Sciatic nerve (tissue), 2 donors: ENCODE results near the gene CD6. TPM values are rescaled to one million over a fixed set of nuclear protein-coding genes. Genes with fewer than 3 reads are reported as not detected.

Source experiments
- ATAC-seq: fragments of 200-7000 bp; cut with Tn5 transposase; one replicate; pipeline ENCODE4 v1.9.1; 2020; ENCODE audit warnings: mild to moderate bottlenecking, moderate library complexity
- DNase-seq: peaks from one replicate; pipeline ENCODE4 v3.0.0-alpha.2; 2020; ENCODE audit warnings: low spot score
- intact Hi-C: fragments of 100-400 bp; cut with DNase I; formaldehyde crosslinking; loops from one replicate; pipeline ENCODE4 v1.14.2; 2022
- total RNA-seq: library from RNA; stranded (reverse); fragmentation: NEBNext Ultra II Directional; extraction: Animal tissue kit (Norgen Biotek cat#: 25700); gene quantifications from one replicate; pipeline ENCODE4 v1.2.1, GENCODE V29; 2021
- donor health status: DM: no; HTN: no; CAD: no.
- donor health status: DM: no; HTN: no; CAD: no.

Gene CD6
- total RNA-seq, 1 donor from 2014 or later: 2.5 TPM

GRCh38 chr11:61021661-61022212 is 50.3 kb downstream of the CD6 start:
- DNase-seq (no peak), ATAC-seq (no peak)
- intact Hi-C loops: no loop called here

DNA sequence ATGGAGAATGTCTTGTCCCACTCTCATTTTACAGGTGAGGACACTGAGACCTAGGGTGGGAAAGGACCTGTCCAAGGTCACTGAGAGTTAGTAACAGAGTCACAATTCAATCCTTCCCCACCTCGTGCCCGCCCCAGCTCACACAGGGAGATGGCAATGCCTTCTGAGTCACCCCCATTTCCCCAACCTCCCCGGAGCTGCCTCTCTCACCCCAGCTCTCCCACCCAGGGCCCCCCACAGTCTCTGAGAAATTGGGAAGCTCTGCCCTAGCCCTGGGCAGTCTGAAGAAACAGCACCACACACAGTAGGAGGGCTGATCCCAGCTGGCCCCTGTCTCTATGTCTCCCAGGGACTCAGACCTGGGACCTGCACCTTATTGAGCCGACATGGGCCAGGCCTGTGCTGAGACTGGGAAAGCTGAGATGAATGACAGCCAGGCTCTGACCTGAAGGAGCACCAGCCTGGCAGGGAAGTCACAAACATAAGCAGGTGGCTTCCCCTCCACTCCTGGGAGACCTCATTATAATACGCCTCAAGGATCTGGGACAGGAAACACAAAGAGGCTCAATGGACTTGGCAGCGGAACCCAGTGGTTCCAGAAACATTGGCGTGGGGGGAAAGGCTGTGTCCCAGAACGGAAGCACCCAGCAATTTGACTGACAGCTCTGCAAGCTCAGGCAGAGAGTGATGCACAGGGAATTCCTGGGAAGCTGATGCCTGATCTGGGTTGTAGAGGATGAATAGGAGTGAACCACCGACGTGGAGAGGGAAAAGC is 51.0 kb downstream of the CD6 start:
- DNase-seq (no peak), ATAC-seq (no peak)
- intact Hi-C loops: no loop called here

GRCh38 chr11:61023086-61023965 is 51.8 kb downstream of the CD6 start:
- DNase-seq: no peak
- intact Hi-C loops: no loop called here
- no peak for ATAC-seq

DNA sequence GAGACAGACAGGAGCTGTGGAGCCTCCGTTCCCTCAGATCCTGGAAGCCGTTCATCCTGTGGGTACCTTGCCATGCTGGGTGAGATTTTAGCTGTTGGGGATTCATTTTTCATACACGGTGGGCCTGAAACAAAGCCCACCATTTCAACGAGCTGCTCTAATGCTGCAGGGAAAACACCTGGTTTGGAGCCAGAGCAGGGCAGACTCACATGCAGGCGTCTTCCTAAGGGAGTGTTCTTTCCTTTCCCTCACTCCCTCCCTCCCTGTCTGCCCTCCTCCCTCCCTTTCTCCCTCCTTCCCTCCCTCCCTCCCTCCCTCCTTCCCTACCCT is 52.5 kb downstream of the CD6 start:
- DNase-seq (no peak), ATAC-seq (no peak)
- intact Hi-C loops: no loop called here

- no peak for ATAC-seq
- intact Hi-C loops: no loop called here
- no peak for DNase-seq
Measured at GRCh38 chr11:61024938-61025820, 53.7 kb downstream of the CD6 start.

DNA sequence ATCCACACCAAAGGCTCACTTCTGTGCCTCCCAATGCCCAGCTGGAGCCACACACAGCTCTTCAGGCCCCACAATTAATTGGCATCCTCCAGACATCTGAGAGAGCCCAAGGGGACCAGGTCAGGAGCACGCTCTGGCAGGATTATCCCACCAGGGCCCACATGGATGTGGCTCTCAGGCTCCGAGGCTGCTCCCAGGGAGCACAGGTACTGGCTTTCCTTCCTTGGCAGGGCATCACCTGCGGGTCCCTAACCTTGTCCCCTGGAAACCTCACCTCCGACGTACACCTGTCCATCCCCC is 54.3 kb downstream of the CD6 start:
- ATAC-seq: no peak
- DNase-seq: no peak
- intact Hi-C loops: no loop called here

DNA sequence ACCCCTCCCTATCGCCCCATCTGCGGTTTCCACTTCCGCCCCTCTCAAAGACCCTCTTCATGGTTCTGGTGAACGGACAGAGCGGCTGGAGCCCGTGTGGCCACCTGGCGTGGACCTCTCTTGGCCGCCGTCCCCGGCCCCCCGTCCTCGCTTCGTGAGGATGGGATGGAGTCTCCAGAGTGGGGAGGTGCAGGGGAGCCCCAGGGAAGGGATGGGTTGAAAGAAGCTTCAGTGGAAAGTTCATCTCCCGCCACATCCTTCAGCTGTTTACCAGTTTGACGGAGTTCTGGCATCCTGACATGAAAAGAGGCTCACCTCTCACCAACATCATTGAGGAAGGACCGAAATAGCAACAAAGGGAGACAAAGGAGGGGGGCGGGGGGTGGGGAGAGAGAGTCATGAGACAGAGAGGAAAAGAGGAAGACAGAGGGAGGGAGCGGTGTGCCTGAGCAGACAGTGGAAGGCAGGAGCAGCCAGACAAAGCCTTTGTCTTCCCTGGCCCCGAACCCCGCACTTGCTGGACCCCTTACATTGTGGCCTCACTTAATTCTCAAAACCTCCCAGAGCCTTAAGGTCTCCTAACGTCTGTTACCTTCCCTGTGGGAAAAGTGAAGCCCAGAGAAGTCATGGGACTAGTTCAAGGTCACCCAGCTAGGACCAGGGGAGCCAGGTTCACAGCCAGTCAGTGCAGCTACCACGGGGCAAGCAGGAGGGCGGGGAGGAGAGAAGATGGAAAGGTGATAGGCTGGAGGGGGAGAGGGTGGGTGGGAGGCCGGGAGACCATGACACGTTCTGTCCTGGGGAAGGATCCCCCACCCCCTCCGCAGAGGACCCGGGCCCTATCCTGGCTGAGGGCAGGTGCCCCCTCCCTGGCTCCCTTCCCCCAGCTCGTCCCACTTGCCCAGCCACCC is 54.9 kb downstream of the CD6 start:
- ATAC-seq: peak; percentile 13

DNA sequence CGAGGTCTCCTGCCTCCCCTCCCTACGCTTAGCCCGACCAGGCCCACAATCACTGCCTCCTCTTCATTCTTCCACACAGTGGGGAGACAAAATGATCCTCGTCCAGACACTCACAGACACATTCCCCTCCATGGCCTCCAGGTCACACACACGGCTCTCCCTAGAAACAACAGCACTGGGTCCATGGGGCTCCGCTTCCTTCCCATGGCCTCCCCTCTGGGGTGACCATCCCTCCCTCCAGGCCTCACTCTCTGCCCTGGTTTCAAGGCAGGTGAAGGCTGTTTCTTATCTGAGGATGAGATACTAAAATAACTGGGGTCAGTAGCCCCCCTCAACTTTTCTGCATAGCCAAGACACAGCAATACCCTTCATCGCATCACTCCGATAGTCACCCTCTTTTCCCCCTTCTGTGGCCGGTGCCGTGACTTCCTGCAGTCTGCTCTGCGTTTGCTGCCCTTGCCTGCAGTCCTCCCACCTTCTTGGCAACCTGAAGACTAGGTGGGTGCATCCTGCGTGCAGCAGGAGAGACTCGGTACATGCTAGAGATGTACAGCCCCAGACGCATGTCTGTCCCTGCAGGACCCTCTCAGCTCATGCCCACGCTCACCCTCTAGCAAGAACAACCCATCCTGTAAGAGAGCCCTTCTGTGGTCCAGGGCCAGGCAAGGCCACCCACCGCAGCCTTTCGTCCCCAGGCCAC is 55.8 kb downstream of the CD6 start:
- intact Hi-C loops: no loop called here
- ATAC-seq (no peak), DNase-seq (no peak)

More for the DNA sequence above, 54.9 kb downstream of the CD6 start:
- intact Hi-C loops: no loop called here
- no peak for DNase-seq

- DNase-seq: no peak
- intact Hi-C loops: no loop called here
- ATAC-seq: no peak
Measured at GRCh38 chr11:61028135-61028729, 56.8 kb downstream of the CD6 start.

DNA sequence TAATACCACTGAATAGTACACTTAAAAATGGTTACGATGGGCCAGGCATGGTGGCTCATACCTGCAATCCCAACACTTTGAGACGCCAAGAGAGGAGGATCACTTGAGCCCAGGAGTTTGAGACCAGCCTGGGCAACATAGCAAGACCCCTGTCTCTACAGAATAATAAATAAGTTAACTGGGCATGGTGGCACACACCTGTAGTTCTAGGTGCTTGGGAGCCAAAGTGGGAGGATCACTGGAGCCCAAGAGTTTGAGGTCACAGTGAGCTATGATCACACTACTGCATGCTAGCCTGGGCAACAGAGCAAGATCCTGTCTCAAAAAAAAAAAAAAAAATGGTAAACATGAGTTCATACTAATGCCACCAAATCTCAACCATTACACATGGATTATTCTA is 61.3 kb downstream of the CD6 start:
- ATAC-seq: no peak
- DNase-seq: no peak
- intact Hi-C loops: no loop called here

DNA sequence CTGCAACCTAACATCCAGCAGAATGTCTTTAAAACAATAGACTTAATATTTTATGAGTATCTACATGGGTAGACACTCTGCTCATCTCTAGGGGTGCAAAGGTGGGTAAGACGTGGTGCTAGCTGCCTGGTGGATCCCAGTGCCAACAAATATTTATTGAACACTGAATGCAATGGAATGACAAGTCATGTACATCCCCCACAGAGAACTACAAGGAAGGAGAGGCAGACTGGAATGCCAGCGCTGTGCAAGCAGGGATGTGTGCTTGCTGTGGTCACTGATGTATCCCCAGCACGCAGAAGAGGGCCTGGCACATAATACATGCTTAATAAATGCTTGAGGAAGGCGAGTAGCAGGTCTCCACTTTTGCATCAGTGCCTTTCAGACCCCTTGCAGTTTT is 61.9 kb downstream of the CD6 start:
- intact Hi-C loops: no loop called here
- no peak for ATAC-seq
- no peak for DNase-seq

DNA sequence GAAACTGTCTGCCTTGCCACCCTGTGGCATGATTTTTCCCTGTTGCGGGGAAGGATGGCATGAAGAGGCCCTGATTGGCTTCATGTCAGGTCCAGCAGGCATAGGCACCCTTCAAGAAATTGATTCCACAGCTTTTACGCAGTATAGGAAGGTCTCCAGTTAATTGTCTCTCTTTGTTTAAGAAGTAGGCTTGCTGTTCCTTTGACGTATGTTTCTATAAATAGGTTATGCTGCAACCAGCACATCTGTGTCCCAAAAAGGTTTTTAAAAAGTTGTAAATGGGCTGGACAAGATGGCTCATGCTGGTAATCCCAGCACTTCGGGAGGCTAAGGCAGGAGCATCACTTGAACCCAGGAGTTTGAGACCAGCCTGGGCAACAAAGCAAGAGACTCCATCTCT is 62.6 kb downstream of the CD6 start:
- intact Hi-C loops: no loop called here
- DNase-seq (no peak), ATAC-seq (no peak)

GRCh38 chr11:61034704-61035525 is 63.4 kb downstream of the CD6 start:
- intact Hi-C loops: no loop called here
- DNase-seq: no peak
- ATAC-seq: no peak

- no peak for DNase-seq
- intact Hi-C loops: no loop called here
- no peak for ATAC-seq
Measured at GRCh38 chr11:61035526-61035835, 64.0 kb downstream of the CD6 start.

DNA sequence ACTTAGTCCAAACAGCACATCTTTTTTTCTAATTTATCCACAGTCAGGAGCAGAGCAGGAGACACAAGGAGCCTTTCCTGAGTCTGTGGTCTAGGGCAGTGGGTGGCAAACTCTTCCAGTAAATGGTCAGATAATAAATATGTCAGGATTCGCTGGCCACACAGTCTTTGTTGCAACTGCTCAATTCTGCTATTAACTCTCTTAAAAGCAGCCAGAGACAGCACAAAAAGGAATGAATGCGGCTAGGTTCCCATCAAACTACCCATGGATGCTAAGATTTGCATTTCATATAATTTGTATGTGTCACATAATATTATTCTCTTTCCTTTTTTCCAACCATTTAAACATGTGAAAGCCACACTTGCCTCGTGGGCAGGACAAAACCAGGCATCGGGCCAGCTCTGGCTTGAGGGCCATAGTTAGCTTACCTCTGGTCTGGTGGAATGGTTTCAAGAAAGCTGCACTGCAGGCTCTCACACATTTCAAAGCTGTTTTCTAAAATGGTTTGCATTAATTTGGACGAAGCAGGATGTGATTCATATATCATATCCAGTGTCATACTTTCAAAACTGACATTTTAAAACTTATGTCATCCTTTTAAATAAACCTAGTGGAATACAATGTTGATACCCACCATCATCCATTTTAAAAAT is 66.1 kb downstream of the CD6 start:
- no peak for ATAC-seq
- no peak for DNase-seq
- intact Hi-C loops: no loop called here

GRCh38 chr11:61039916-61040315 is 68.4 kb downstream of the CD6 start:
- ATAC-seq: no peak
- intact Hi-C loops: no loop called here
- DNase-seq: no peak
